ENCODE measurements around the gene GLIS1. TPM values are rescaled to one million over a fixed set of nuclear protein-coding genes. Genes with fewer than 3 reads are reported as not detected.

The GLIS1 gene
- polyA plus RNA-seq, 1 experiment, result 1.9 TPM

DNA sequence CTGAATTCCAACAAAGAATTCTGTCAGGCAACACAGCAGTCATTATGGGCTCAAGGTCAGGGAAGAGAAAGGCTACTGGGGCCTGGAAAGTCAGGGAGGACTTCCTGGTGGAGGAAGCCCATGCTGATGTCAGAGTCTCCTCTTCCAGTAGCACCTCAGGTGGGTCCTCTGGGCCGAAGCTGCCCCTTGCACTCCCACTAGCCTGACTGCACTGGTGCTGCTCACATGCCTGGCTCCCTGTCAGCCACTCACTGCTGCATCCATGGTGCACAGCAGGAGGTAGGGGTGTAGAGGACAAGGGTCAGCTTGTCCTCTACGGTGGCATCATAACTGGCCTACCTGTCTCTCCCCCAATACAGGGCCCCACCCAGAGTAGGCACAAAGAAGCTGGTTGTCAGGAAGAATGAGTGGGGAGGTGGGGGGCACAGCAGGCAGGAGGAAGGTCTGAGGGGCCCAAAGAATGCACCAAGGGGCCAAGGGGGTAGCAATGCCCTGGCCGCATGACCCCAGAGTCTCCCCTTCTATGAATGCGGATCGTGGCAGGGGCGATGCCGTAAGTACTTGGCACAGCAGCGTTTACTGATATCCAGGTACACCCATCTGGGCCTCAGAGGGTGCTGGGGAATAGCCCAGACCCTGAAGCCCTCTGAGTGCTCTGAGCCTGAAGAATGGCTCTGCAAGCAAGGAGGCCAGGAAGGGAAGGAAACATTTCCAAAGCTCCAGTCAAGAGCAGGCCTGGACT lies 80.3 kb downstream of the GLIS1 start:
- no peak overlapping the region for H3K4me3 ChIP-seq (ENCODE audit: low read depth, low read length)
- DNase-seq (ENCODE audit: low read depth), result no peak
- H3K36me3 ChIP-seq (ENCODE audit: control insufficient read depth, insufficient read depth, low read length), result no peaks in the 10 kb centered on the region
- ChIA-PET POLR2A (no interaction called here), CTCF (no interaction called here)
- peaks cover 8% of the 10 kb centered on the region; the same call in 1 of the 2 replicates for H3K27me3 ChIP-seq (ENCODE audit: control insufficient read depth, insufficient read depth, low read length)
- TF ChIP-seq, protein P1, sequence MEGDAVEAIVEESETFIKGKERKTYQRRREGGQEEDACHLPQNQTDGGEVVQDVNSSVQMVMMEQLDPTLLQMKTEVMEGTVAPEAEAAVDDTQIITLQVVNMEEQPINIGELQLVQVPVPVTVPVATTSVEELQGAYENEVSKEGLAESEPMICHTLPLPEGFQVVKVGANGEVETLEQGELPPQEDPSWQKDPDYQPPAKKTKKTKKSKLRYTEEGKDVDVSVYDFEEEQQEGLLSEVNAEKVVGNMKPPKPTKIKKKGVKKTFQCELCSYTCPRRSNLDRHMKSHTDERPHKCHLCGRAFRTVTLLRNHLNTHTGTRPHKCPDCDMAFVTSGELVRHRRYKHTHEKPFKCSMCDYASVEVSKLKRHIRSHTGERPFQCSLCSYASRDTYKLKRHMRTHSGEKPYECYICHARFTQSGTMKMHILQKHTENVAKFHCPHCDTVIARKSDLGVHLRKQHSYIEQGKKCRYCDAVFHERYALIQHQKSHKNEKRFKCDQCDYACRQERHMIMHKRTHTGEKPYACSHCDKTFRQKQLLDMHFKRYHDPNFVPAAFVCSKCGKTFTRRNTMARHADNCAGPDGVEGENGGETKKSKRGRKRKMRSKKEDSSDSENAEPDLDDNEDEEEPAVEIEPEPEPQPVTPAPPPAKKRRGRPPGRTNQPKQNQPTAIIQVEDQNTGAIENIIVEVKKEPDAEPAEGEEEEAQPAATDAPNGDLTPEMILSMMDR (IDR thresholded peaks at IDR 0.05; ENCODE audit: insufficient read depth, low read depth, low read length), result no peak

DNA sequence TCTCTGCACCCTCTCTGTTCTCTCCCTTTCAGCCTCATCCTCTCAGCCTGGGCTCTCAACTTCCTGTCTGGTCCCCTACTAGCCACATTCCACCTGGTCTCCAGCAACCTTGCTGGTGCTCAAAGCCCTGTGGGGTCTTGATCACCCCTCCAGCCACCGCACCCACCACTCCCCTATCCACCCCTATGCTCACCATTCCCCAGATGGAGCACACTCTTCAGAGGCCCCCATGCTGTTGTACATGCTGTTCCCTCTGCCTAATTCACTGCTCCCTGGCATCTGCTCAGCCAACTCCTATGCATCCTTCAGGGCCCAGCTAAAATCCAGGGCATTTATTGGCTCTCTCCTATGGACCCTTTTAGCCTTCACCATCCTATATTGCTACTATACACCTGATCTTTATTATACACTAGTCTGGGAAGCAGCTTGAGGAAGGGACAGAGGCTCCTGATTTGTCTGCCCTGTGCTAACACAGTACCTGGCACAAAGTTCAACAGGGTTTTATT lies 81.0 kb downstream of the GLIS1 start:
- DNase-seq (ENCODE audit: low read depth), result no peak
- no peaks in the 10 kb centered on the region for H3K36me3 ChIP-seq (ENCODE audit: control insufficient read depth, insufficient read depth, low read length)
- H3K27me3 ChIP-seq (ENCODE audit: control insufficient read depth, insufficient read depth, low read length), result peaks cover 8% of the 10 kb centered on the region; the same call in 1 of the 2 replicates
- CTCF ChIA-PET, result no interaction called here
- TF ChIP-seq, protein P1 (IDR thresholded peaks at IDR 0.05; ENCODE audit: insufficient read depth, low read depth, low read length), result no peak
- no peak overlapping the region for H3K4me3 ChIP-seq (ENCODE audit: low read depth, low read length)
- POLR2A ChIA-PET, result no interaction called here

DNA sequence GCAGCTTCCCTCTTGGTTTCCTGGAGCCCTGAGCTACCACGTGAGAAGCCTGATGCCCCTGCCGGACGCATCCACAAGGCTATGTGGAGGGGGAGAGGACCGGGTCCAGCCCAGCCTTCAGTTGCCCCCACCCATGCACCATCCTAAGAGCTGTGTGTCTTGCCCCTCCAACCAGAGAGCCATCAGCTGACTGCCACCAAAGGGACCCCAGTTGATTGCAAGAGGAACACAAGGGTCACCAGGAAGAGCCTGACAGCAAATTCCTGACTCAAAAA lies 81.5 kb downstream of the GLIS1 start:
- Histone ChIP-seq H3K27me3 (ENCODE audit: control insufficient read depth, insufficient read depth, low read length) (peaks cover 8% of the 10 kb centered on the region; the same call in 1 of the 2 replicates), H3K36me3 (ENCODE audit: control insufficient read depth, insufficient read depth, low read length) (no peaks in the 10 kb centered on the region), H3K4me3 (ENCODE audit: low read depth, low read length) (no peak overlapping the region)
- TF ChIP-seq, protein P1 (IDR thresholded peaks at IDR 0.05; ENCODE audit: insufficient read depth, low read depth, low read length), result no peak
- ChIA-PET CTCF (no interaction called here), POLR2A (no interaction called here)
- DNase-seq (ENCODE audit: low read depth), result no peak

DNA sequence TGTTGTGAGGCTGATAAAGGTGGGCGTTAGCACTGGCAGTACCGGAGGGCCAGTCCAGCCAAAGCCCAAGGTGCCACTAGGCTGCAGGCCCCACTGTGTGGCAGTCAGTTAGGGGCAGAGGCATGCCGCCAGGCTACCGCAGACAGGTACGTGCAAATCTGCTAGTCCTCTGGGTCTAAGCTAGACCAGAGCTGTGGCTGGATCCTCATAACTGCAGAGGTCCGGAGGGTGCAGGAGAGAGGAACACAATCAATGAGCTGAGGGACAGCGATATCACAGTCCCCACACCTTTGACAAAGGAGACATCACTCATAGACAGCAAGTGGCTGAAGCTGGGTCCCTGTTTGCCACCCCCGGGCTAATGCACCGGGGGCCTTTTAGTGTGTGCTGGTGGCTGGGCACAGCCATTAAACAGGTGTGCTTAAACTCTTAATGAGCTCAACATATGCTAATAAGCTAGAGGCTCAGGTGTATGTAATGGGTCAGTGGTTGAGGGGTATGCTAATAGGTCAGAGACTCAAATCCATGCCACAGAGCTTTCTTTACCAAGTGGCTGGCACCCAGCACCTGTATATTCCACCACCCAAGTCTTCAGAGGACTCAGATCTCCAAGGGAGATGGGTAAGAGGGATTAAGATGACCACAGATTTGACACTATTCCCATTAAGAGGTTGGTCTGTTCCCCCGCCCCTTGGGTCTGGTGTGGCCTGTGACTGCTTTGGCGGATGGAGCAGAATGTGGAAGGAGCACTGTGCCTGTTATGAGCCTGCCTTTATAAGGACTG lies 82.0 kb downstream of the GLIS1 start:
- H3K36me3 ChIP-seq (ENCODE audit: control insufficient read depth, insufficient read depth, low read length), result no peaks in the 10 kb centered on the region
- H3K27me3 ChIP-seq (ENCODE audit: control insufficient read depth, insufficient read depth, low read length), result peaks cover 8% of the 10 kb centered on the region; the same call in 1 of the 2 replicates
- ChIA-PET POLR2A (no interaction called here), CTCF (interaction anchor here (0.8 to 1.0 kb wide), 2 partner anchors 10 to 170 kb away, joined by 4 read pairs; no protein-coding TSS in a partner anchor)
- no peak overlapping the region for H3K4me3 ChIP-seq (ENCODE audit: low read depth, low read length)
- DNase-seq (ENCODE audit: low read depth), result no peak
- TF ChIP-seq, protein P1 (IDR thresholded peaks at IDR 0.05; ENCODE audit: insufficient read depth, low read depth, low read length), result no peak

All from BJ (cell line).